SK-N-SH (cell line): Measurements from ENCODE around the gene ENPEP. TPM values are rescaled to one million over a fixed set of nuclear protein-coding genes. Genes with fewer than 3 reads are reported as not detected.
"Not testable (repeated sequence)": the region's sequence is repeated elsewhere in the genome, so short reads cannot be mapped to it uniquely, and the experiment has no call there.

ENCODE experiments used
- CTCF ChIA-PET: fragments of 300-600, 350-600 bp; formaldehyde crosslinking; extraction: SDS; loops from one replicate; lab custom pipeline; 2021; lab: Yijun Ruan, JAX
- POLR2A ChIA-PET: fragments of 350-600 bp; sonication (Branson Sonifier 250); formaldehyde crosslinking; extraction: SDS; loops from one replicate; lab custom pipeline; 2020; ENCODE audit warnings: antibody characterized with exemption, inconsistent platforms; lab: Yijun Ruan, JAX
- DNase-seq: peaks from one replicate; pipeline ENCODE4 v3.0.0; 2012
- H2AFZ ChIP-seq: fragments of 200-600 bp; sonication (generic); 2 replicates; pipeline ENCODE4 v1.8.1; 2016; ENCODE audit warnings: antibody characterized with exemption, mild to moderate bottlenecking, low read depth
- H3F3A ChIP-seq: fragments of 200-600 bp; sonication (generic); replicated peaks from 2 replicates; pipeline ENCODE3; 2016; ENCODE audit warnings: antibody characterized with exemption, mild to moderate bottlenecking; ENCODE audit not compliant: insufficient read depth
- H3K27ac ChIP-seq, 2 experiments: fragments of 200-500 bp in 1 of 2; fragments of 200-600 bp in 1 of 2; sonication (Bioruptor generic) in 1 of 2; sonication (generic), shearing (Covaris generic) in 1 of 2; 2 replicates each; pipeline versions ENCODE4 v1.5.1 to v1.6.1; 2014 to 2016; ENCODE audit warnings: low read depth in 2 of 2, inconsistent platforms in 1 of 2, low read length in 1 of 2, mild to moderate bottlenecking in 1 of 2, mixed read lengths in 1 of 2
- H3K27me3 ChIP-seq: fragments of 200-600 bp; sonication (generic), shearing (Covaris generic); 2 replicates; pipeline ENCODE4 v1.6.1; 2016; ENCODE audit warnings: mixed run types; ENCODE audit not compliant: insufficient read depth
- H3K36me3 ChIP-seq, 2 experiments: fragments of 200-500 bp in 1 of 2; fragments of 200-600 bp in 1 of 2; sonication (Bioruptor generic) in 1 of 2; sonication (generic) in 1 of 2; replicated peaks in 1 of 2; 2 replicates each; pipeline versions ENCODE3 to v1.5.1; 2014 to 2016; ENCODE audit warnings: low read length in 1 of 2, mild to moderate bottlenecking in 1 of 2; ENCODE audit not compliant: insufficient read depth in 2 of 2, control insufficient read depth in 1 of 2
- H3K4me1 ChIP-seq, 2 experiments: fragments of 200-500 bp in 1 of 2; fragments of 200-600 bp in 1 of 2; sonication (Bioruptor generic) in 1 of 2; sonication (generic), shearing (Covaris generic) in 1 of 2; 2 replicates each; pipeline versions ENCODE4 v1.5.1 to v1.6.1; 2014 to 2016; ENCODE audit warnings: low read depth in 1 of 2, low read length in 1 of 2, mixed run types in 1 of 2; ENCODE audit not compliant: insufficient read depth in 2 of 2, control insufficient read depth in 1 of 2
- H3K4me2 ChIP-seq: fragments of 200-600 bp; sonication (generic), shearing (Covaris generic); 2 replicates; pipeline ENCODE4 v1.6.1; 2017; ENCODE audit warnings: mixed run types
- H3K4me3 ChIP-seq, 2 experiments: fragments of 200-500 bp in 1 of 2; fragments of 200-600 bp in 1 of 2; sonication (Bioruptor generic) in 1 of 2; sonication (generic), shearing (Covaris generic) in 1 of 2; 2 replicates each; pipeline versions ENCODE4 v1.5.1 to v1.8.1; 2014 to 2016; ENCODE audit warnings: low read depth in 2 of 2, inconsistent platforms in 1 of 2, low read length in 1 of 2, mild to moderate bottlenecking in 1 of 2, mixed read lengths in 1 of 2, moderate library complexity in 1 of 2
- H3K79me2 ChIP-seq: fragments of 200-600 bp; sonication (generic); 2 replicates; pipeline ENCODE4 v1.8.1; 2017; ENCODE audit warnings: mild to moderate bottlenecking; ENCODE audit not compliant: insufficient read depth
- H3K9ac ChIP-seq: fragments of 200-600 bp; sonication (generic); 2 replicates; pipeline ENCODE4 v1.6.1; 2017; ENCODE audit warnings: mixed run types
- H3K9me2 ChIP-seq: fragments of 200-600 bp; sonication (generic); 2 replicates; pipeline ENCODE4 v1.6.1; 2017; ENCODE audit warnings: mixed run types
- H3K9me3 ChIP-seq: fragments of 200-600 bp; sonication (generic); 2 replicates; pipeline ENCODE4 v1.6.1; 2017; ENCODE audit warnings: mixed run types, mild to moderate bottlenecking, moderate library complexity
- H4K20me1 ChIP-seq: fragments of 200-600 bp; sonication (generic); 2 replicates; pipeline ENCODE4 v1.6.1; 2017; ENCODE audit warnings: mild to moderate bottlenecking, mixed run types; ENCODE audit not compliant: insufficient read depth
- EZH2phosphoT487 ChIP-seq: fragments of 200-600 bp; sonication (generic); IDR thresholded peaks from 2 replicates; pipeline ENCODE4 v1.6.1; 2017; ENCODE audit warnings: low read depth, mixed run types, mild to moderate bottlenecking, antibody characterized with exemption, moderate library complexity, borderline replicate concordance
- FOSL2 ChIP-seq: IDR thresholded peaks from 2 replicates; pipeline ENCODE4 v1.4.0; 2012; ENCODE audit warnings: low read depth, mild to moderate bottlenecking, moderate library complexity, borderline replicate concordance
- FOXM1 ChIP-seq: IDR thresholded peaks from 2 replicates; pipeline ENCODE4 v1.4.0; 2012; ENCODE audit warnings: low read depth, mild to moderate bottlenecking
- GABPA ChIP-seq: IDR thresholded peaks from 2 replicates; pipeline ENCODE4 v1.4.0; 2012; ENCODE audit warnings: low read depth, mild to moderate bottlenecking
- GATA2 ChIP-seq: sonication (generic); formaldehyde crosslinking; IDR thresholded peaks from 2 replicates; pipeline ENCODE4 v1.5.0; 2020; ENCODE audit warnings: mild to moderate bottlenecking, missing genetic modification reagents
- MEF2A ChIP-seq: IDR thresholded peaks from 2 replicates; pipeline ENCODE4 v1.4.0; 2012; ENCODE audit warnings: low read depth, borderline replicate concordance
- MXI1 ChIP-seq: IDR thresholded peaks from 2 replicates; pipeline ENCODE4 v1.6.1; 2012; ENCODE audit warnings: mild to moderate bottlenecking, low read depth, low read length, improper control_type of control experiment
- NFIC ChIP-seq: IDR thresholded peaks from 2 replicates; pipeline ENCODE4 v1.4.0; 2012; ENCODE audit warnings: borderline replicate concordance
- POLR2AphosphoS5 ChIP-seq: IDR thresholded peaks from 2 replicates; pipeline ENCODE4 v1.6.1; 2012; ENCODE audit warnings: low read depth, low read length
- RAD21 ChIP-seq: IDR thresholded peaks from 2 replicates; pipeline ENCODE4 v1.6.1; 2012; ENCODE audit warnings: mild to moderate bottlenecking, low read length
- RFX5 ChIP-seq: IDR thresholded peaks from 2 replicates; pipeline ENCODE4 v1.6.1; 2012; ENCODE audit warnings: mild to moderate bottlenecking, improper control_type of control experiment, low read length
- SIN3A ChIP-seq: IDR thresholded peaks from 2 replicates; pipeline ENCODE4 v1.6.1; 2012; ENCODE audit warnings: low read depth, mild to moderate bottlenecking, low read length, moderate library complexity, borderline replicate concordance
- SMC3 ChIP-seq: IDR thresholded peaks from 2 replicates; pipeline ENCODE4 v1.6.1; 2012; ENCODE audit warnings: low read depth, low read length, improper control_type of control experiment
- TAF1 ChIP-seq: IDR thresholded peaks from 2 replicates; pipeline ENCODE4 v1.6.1; 2012; ENCODE audit warnings: low read depth, mild to moderate bottlenecking, low read length, moderate library complexity, borderline replicate concordance
- TEAD4 ChIP-seq: IDR thresholded peaks from 2 replicates; pipeline ENCODE4 v1.4.0; 2012; ENCODE audit warnings: mild to moderate bottlenecking, borderline replicate concordance; ENCODE audit not compliant: insufficient read depth
- WGBS: methylation state at CpG from one replicate; pipeline ENCODE4 v1.1.6; 2017; ENCODE audit warnings: low lambda C conversion rate; 5-methylcytosine and 5-hydroxymethylcytosine counted together
- polyA plus RNA-seq, 3 experiments: library from polyadenylated mRNA; depleted of rRNA; stranded (reverse); fragments of >200 nt; gene quantifications; 2 replicates each; pipeline ENCODE4 v1.2.3, GENCODE V29; 2012
- TF ChIP-seq, protein P1 (sequence below): fragments of 200-600 bp; sonication (generic); IDR thresholded peaks from 2 replicates; pipeline ENCODE4 v1.6.1; 2017; ENCODE audit warnings: antibody characterized with exemption, mild to moderate bottlenecking, moderate library complexity
- TF ChIP-seq, protein P2 (sequence below): IDR thresholded peaks from 2 replicates; pipeline ENCODE4 v1.4.0; 2012; ENCODE audit warnings: low read depth
- TF ChIP-seq, protein P3 (sequence below): IDR thresholded peaks from 2 replicates; pipeline ENCODE4 v1.6.1; 2012; ENCODE audit warnings: mild to moderate bottlenecking, low read depth, low read length, moderate library complexity

ENPEP gene
- polyA plus RNA-seq, 1 of the 3 experiments (the other 2 are of a cell fraction), result 0.16 TPM

DNA sequence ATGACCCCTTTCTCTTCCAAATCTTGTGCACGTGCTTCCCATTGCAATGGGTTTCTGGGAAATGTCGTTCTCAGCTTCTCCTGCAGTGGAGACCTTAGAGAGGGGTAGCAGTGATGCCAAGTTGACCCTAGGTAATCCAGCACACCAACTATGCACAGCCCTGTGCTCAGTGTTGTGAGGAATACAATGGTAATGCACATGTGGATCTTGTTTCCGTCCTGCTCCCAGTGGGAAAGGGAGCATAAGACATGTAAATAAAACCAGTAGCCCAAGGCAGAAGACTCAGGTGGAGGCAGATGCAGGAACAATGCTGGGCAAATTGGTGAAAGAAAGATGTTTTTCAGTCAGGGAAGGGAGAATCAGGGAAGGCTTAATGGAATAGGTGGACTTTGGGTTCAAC lies 38.7 kb upstream of the ENPEP start:
- H3K27me3 ChIP-seq, CTCF ChIA-PET, H3K27ac ChIP-seq, H3F3A ChIP-seq, H3K4me1 ChIP-seq, H4K20me1 ChIP-seq, H2AFZ ChIP-seq, H3K9me3 ChIP-seq, H3K4me3 ChIP-seq, H3K9ac ChIP-seq, DNase-seq, H3K4me2 ChIP-seq, POLR2A ChIA-PET, H3K36me3 ChIP-seq, H3K79me2 ChIP-seq, H3K9me2 ChIP-seq: not testable (repeated sequence)
- 16% methylated on average over 3 of the region's 3 CpGs for WGBS

DNA sequence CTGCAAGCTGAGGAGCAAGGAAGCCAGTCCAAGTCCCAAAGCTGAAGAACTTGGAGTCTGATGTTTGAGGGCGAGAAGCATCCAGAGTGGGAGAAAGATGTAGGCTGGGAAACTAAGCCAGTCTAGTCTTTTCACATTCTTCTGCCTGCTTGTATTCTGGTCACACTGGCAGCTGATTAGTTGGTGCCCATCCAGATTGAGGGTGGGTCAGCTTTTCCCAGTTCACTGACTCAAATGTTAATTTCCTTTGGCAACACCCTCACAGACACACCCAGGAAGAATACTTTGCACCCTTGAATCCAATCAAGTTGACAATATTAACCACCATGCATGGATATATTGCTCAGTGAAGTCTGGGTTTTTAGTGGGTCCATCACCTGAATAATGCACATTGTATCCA lies 36.7 kb upstream of the ENPEP start:
- WGBS, result 50% methylated on average over 1 of the region's 1 CpG

DNA sequence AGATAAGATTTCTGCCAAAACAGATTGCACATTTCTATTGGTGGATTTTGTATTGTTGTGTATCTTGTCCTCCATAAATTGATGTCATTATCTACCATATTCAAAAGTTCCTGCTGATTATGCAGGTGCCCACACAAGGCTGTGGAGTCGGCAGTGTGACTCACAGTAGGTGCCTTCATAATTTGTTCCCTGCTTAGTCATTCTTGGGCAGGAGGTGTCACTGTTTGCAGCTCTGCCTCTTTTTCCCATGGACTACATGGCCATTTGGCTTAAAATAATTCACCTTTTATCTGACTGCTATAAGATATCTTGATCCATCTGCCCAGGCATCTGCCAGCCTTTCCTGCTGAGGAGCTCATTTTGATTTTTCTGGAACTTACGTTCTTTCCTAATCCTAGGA lies 33.6 kb upstream of the ENPEP start:
- DNase-seq, result no peak
- H3K9me2 ChIP-seq, result no peaks in the 10 kb centered on the region
- H3K4me3 ChIP-seq, result no peak overlapping the region
- no peaks in the 10 kb centered on the region for H3K36me3 ChIP-seq
- H3K4me1 ChIP-seq, result no peaks in the 10 kb centered on the region
- H3K27ac ChIP-seq, result no peak overlapping the region
- H3K79me2 ChIP-seq, result no peaks in the 10 kb centered on the region; the same call in 1 of the 2 replicates
- H3K4me2 ChIP-seq, result no peak overlapping the region
- no peaks in the 10 kb centered on the region for H3F3A ChIP-seq
- H3K9ac ChIP-seq, result no peak overlapping the region
- H4K20me1 ChIP-seq, result no peaks in the 10 kb centered on the region
- ChIA-PET CTCF (no interaction called here), POLR2A (no interaction called here)
- WGBS, result 11% methylated on average over 2 of the region's 2 CpGs
- H2AFZ ChIP-seq, result no peak overlapping the region
- no peaks in the 10 kb centered on the region for H3K27me3 ChIP-seq
- no peaks in the 10 kb centered on the region for H3K9me3 ChIP-seq
- TF ChIP-seq GATA2 (CRISPR knock-in tag) (no peak), RFX5 (no peak), MXI1 (no peak), NFIC (no peak), MEF2A (no peak), TEAD4 (no peak), GABPA (no peak), TAF1 (no peak), SIN3A (no peak), SMC3 (no peak), FOSL2 (no peak), FOXM1 (no peak), EZH2phosphoT487 (no peak), POLR2AphosphoS5 (no peak), RAD21 (no peak)
- TF ChIP-seq, protein P1, sequence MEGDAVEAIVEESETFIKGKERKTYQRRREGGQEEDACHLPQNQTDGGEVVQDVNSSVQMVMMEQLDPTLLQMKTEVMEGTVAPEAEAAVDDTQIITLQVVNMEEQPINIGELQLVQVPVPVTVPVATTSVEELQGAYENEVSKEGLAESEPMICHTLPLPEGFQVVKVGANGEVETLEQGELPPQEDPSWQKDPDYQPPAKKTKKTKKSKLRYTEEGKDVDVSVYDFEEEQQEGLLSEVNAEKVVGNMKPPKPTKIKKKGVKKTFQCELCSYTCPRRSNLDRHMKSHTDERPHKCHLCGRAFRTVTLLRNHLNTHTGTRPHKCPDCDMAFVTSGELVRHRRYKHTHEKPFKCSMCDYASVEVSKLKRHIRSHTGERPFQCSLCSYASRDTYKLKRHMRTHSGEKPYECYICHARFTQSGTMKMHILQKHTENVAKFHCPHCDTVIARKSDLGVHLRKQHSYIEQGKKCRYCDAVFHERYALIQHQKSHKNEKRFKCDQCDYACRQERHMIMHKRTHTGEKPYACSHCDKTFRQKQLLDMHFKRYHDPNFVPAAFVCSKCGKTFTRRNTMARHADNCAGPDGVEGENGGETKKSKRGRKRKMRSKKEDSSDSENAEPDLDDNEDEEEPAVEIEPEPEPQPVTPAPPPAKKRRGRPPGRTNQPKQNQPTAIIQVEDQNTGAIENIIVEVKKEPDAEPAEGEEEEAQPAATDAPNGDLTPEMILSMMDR, result no peak
- TF ChIP-seq, protein P2, sequence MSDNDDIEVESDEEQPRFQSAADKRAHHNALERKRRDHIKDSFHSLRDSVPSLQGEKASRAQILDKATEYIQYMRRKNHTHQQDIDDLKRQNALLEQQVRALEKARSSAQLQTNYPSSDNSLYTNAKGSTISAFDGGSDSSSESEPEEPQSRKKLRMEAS, result no peak
- TF ChIP-seq, protein P3, sequence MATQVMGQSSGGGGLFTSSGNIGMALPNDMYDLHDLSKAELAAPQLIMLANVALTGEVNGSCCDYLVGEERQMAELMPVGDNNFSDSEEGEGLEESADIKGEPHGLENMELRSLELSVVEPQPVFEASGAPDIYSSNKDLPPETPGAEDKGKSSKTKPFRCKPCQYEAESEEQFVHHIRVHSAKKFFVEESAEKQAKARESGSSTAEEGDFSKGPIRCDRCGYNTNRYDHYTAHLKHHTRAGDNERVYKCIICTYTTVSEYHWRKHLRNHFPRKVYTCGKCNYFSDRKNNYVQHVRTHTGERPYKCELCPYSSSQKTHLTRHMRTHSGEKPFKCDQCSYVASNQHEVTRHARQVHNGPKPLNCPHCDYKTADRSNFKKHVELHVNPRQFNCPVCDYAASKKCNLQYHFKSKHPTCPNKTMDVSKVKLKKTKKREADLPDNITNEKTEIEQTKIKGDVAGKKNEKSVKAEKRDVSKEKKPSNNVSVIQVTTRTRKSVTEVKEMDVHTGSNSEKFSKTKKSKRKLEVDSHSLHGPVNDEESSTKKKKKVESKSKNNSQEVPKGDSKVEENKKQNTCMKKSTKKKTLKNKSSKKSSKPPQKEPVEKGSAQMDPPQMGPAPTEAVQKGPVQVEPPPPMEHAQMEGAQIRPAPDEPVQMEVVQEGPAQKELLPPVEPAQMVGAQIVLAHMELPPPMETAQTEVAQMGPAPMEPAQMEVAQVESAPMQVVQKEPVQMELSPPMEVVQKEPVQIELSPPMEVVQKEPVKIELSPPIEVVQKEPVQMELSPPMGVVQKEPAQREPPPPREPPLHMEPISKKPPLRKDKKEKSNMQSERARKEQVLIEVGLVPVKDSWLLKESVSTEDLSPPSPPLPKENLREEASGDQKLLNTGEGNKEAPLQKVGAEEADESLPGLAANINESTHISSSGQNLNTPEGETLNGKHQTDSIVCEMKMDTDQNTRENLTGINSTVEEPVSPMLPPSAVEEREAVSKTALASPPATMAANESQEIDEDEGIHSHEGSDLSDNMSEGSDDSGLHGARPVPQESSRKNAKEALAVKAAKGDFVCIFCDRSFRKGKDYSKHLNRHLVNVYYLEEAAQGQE, result no peak

More for the DNA sequence above, 36.7 kb upstream of the ENPEP start:
- POLR2A ChIA-PET, H2AFZ ChIP-seq, H3K9me2 ChIP-seq, H3K79me2 ChIP-seq, H3K27ac ChIP-seq, H3K4me2 ChIP-seq, H3K4me1 ChIP-seq, DNase-seq, CTCF ChIA-PET, H3K36me3 ChIP-seq, H3K27me3 ChIP-seq, H3K4me3 ChIP-seq, H4K20me1 ChIP-seq, H3F3A ChIP-seq, H3K9ac ChIP-seq, H3K9me3 ChIP-seq: not testable (repeated sequence)
